SK-N-MC (cell line): Measurements from ENCODE around the gene COPE.

Experiments used
- EZH2 ChIP-seq: fragments of 200-600 bp; sonication (generic); IDR thresholded peaks from one replicate; pipeline ENCODE4 v1.6.1; 2017; ENCODE audit warnings: antibody characterized with exemption
- POLR2AphosphoS5 ChIP-seq: IDR thresholded peaks from 2 replicates; pipeline ENCODE4 v1.6.1; 2012; ENCODE audit warnings: mild to moderate bottlenecking, low read depth, low read length, borderline replicate concordance

DNA sequence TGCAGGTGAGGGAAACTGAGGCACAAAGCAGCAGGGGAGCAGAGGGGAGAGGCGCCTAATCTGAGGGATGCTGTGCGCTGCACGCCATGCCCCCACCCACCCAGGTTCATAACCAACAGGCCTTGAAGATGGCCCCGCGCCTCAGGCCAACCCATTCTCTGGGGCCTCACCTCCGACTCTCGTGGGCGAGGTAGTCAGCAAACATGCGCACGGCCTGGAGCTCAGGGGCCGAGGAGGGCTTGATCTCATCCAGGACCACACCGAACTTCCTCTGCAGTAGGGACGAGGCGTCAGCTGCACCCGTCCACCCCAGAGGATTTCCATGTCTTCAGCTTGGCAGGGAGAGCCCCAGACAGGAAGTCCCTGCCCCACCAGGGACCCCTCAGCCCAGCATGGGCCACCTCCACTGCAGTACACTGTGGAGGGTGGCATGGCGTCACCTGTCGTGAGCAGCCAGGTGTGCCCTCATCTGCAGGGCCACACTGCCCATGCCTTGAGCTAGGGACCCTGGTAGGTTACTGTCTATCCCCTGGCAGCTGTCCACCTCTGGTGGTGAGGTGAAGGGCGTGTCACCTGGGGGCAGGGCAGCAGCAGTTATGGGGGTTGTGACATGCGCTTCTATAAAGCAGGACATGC is 8.3 kb downstream of the COPE start:
- TF ChIP-seq EZH2 = no peak
- TF ChIP-seq POLR2AphosphoS5 = no peak
